ENCODE measurements around the gene OSBPL5.

OSBPL5 gene

DNA sequence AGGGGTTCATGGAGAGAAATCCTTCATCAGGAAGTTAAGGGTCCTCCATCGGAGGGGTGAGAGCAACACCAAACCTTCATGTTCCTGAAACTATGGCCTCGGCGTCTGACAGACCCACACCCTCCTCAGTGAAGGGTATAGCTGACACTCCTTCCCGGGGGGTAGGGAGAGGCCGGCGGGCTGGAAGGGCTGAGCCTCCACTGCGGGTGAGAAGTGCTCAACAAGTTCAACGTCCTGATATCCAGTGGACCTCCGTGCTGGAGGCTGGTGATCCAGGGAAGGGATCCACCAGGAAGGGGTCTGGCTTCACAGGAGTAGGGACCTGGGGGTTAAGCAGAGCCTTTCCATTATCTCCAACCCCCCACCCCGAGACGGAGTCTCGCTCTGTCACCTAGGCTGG lies 120.2 kb downstream of the OSBPL5 start:
- Mint-ChIP-seq H3K36me3 (peaks cover 2% of the 10 kb centered on the region), H3K27ac (no peak overlapping the region), H3K27me3 (no peaks in the 10 kb centered on the region), H3K9me3 (ENCODE audit: low read depth) (no peaks in the 10 kb centered on the region), H3K4me3 (no peak overlapping the region), H3K4me1 (ENCODE audit: low read depth) (peaks cover 9% of the 10 kb centered on the region)

DNA sequence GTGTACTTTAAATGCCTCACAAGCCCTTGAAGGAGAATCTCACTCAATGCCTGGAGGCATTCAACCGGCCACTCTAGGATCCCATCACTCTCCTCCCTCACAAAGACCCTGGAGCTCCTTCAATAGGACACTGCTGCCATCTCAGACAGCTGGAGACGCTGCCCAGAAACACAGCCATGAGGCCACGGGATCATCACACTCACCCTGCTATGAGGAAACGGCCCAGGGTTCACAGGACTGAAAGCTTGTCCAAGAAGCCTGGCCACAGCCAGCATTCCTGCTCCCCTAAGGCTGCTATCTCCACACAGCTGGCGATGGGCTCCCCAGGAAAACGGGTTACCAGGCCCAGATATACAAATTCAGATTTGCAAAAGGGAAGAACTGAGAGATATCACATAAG lies 121.1 kb downstream of the OSBPL5 start:
- Mint-ChIP-seq H3K4me1 (ENCODE audit: low read depth) (peaks cover 6% of the 10 kb centered on the region), H3K27ac (no peak overlapping the region), H3K4me3 (no peak overlapping the region), H3K36me3 (peaks cover 5% of the 10 kb centered on the region), H3K9me3 (ENCODE audit: low read depth) (no peaks in the 10 kb centered on the region), H3K27me3 (no peaks in the 10 kb centered on the region)

- H3K36me3 Mint-ChIP-seq: peaks cover 7% of the 10 kb centered on the region
- H3K27me3 Mint-ChIP-seq: no peaks in the 10 kb centered on the region
- no peak overlapping the region for H3K27ac Mint-ChIP-seq
- H3K9me3 Mint-ChIP-seq (ENCODE audit: low read depth): no peaks in the 10 kb centered on the region
- H3K4me1 Mint-ChIP-seq (ENCODE audit: low read depth): peaks cover 6% of the 10 kb centered on the region
- no peak overlapping the region for H3K4me3 Mint-ChIP-seq
These were observed 121.7 kb downstream of the OSBPL5 start for GRCh38 chr11:3043315-3043871.

DNA sequence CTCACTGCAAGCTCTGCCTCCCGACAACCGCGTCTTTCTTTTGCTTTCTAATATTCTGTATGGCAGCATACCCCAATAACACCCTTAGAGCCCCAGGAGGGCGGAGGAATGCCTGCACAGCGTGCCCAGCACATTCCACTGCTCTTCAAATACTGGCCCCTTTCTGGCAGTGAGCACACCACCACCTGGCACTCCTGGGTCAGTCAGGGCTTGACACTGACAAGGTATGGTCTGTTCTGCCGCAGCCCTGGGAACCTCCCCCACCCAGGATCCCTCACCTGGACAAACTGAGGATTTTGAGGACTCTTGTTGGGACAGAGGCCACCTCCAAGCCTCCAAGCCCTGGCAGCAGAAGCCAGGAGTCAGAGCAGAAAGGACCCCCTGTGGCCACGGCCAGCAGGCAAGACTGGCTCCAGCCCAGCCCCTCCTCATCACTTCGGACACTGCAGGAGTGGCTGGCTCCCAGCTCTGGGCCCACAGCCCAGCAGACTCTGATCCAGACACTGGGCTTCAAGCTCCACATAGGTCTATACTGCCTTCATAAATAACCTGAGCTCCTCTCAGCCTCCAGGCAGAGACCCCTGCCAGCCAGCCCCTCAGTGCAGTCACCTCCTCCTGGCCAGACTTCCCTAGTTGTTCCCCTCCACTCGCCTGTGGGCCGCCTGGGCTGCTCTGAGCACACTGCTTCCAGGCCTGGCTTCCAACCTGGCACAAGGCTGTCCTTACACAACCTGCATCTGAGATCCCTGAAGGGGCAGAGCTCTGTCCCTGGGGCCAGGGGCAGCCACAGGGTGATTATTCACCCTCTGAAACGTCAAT lies 122.4 kb downstream of the OSBPL5 start:
- Mint-ChIP-seq H3K9me3 (ENCODE audit: low read depth) (no peaks in the 10 kb centered on the region), H3K36me3 (peaks cover 7% of the 10 kb centered on the region), H3K4me1 (ENCODE audit: low read depth) (peaks cover 9% of the 10 kb centered on the region), H3K27ac (no peak overlapping the region), H3K27me3 (no peaks in the 10 kb centered on the region), H3K4me3 (no peak overlapping the region)

- peaks cover 10% of the 10 kb centered on the region for H3K36me3 Mint-ChIP-seq
- no peaks in the 10 kb centered on the region for H3K9me3 Mint-ChIP-seq (ENCODE audit: low read depth)
- no peaks in the 10 kb centered on the region for H3K27me3 Mint-ChIP-seq
- H3K4me3 Mint-ChIP-seq: no peak overlapping the region
- no peak overlapping the region for H3K27ac Mint-ChIP-seq
- peaks cover 12% of the 10 kb centered on the region for H3K4me1 Mint-ChIP-seq (ENCODE audit: low read depth)
These were observed 123.2 kb downstream of the OSBPL5 start for GRCh38 chr11:3041699-3042441.

GRCh38 chr11:3040881-3041280 lies 124.2 kb downstream of the OSBPL5 start:
- Mint-ChIP-seq H3K27me3 (no peaks in the 10 kb centered on the region), H3K36me3 (peaks cover 10% of the 10 kb centered on the region), H3K27ac (no peak overlapping the region), H3K4me1 (ENCODE audit: low read depth) (peaks cover 12% of the 10 kb centered on the region), H3K4me3 (no peak overlapping the region), H3K9me3 (ENCODE audit: low read depth) (no peaks in the 10 kb centered on the region)

DNA sequence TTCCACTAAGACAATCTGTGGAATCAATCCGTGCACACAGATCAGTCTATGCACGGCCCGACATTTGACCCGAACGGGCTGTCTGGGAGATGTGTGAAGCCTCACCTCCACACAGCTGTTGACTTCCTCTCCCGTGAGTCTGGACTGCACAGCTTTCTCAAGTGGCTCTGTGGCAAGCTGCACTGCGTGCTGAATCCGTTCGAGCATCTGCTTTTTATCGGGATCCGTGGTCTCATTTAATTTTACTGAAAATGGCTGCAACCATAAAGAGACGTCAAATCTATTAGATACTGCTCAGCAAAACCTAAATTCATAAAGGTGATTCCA lies 127.2 kb downstream of the OSBPL5 start:
- no peaks in the 10 kb centered on the region for H3K9me3 Mint-ChIP-seq (ENCODE audit: low read depth)
- peaks cover 13% of the 10 kb centered on the region for H3K36me3 Mint-ChIP-seq
- no peak overlapping the region for H3K4me3 Mint-ChIP-seq
- peaks cover 7% of the 10 kb centered on the region for H3K4me1 Mint-ChIP-seq (ENCODE audit: low read depth)
- no peak overlapping the region for H3K27ac Mint-ChIP-seq
- H3K27me3 Mint-ChIP-seq: no peaks in the 10 kb centered on the region

Measured in activated naive CD8-positive, alpha-beta T cell (primary cell).